GM23338 (cell line): ENCODE results near the gene C1QL1. TPM values are rescaled to one million over a fixed set of nuclear protein-coding genes. Genes with fewer than 3 reads are reported as not detected.

Experiments used
- ATAC-seq: fragments of 200-7000 bp; cut with Tn5 transposase; 3 replicates; pipeline ENCODE4 v1.9.1; 2020
- DNase-seq: peaks from one replicate; pipeline ENCODE4 v3.0.0-alpha.2; 2015; ENCODE audit warnings: low spot score
- H2AFZ ChIP-seq: fragments of 200-600 bp; sonication (generic); 2 replicates; pipeline ENCODE4 v1.8.0; 2016; ENCODE audit warnings: antibody characterized with exemption, mild to moderate bottlenecking, moderate library complexity
- H3F3A ChIP-seq: fragments of 200-600 bp; sonication (generic); replicated peaks from 2 replicates; pipeline ENCODE4 v1.8.0; 2017; ENCODE audit warnings: antibody characterized with exemption, mixed run types, low read depth
- H3K27ac ChIP-seq: fragments of 200-600 bp; sonication (generic); 2 replicates; pipeline ENCODE4 v1.6.1; 2016; ENCODE audit warnings: low read depth
- H3K27me3 ChIP-seq: fragments of 200-600 bp; sonication (generic); 2 replicates; pipeline ENCODE4 v1.8.0; 2016; ENCODE audit warnings: mild to moderate bottlenecking, mixed run types, moderate library complexity; ENCODE audit not compliant: insufficient read depth
- H3K36me3 ChIP-seq: fragments of 200-600 bp; sonication (generic); 2 replicates; pipeline ENCODE4 v1.8.0; 2016; ENCODE audit warnings: mild to moderate bottlenecking; ENCODE audit not compliant: insufficient read depth
- H3K4me1 ChIP-seq: fragments of 200-600 bp; sonication (generic); 2 replicates; pipeline ENCODE4 v1.8.0; 2016; ENCODE audit warnings: mild to moderate bottlenecking, moderate library complexity; ENCODE audit not compliant: insufficient read depth
- H3K4me2 ChIP-seq: fragments of 200-600 bp; sonication (generic); 2 replicates; pipeline ENCODE4 v1.7.1; 2017; ENCODE audit warnings: mixed run types
- H3K4me3 ChIP-seq: fragments of 200-600 bp; sonication (generic); 2 replicates; pipeline ENCODE4 v1.6.1; 2016; ENCODE audit warnings: mixed run types
- H3K79me2 ChIP-seq: fragments of 200-600 bp; sonication (generic); replicated peaks from 2 replicates; pipeline ENCODE4 v1.8.0; 2017; ENCODE audit warnings: mild to moderate bottlenecking; ENCODE audit not compliant: insufficient read depth
- H3K9me2 ChIP-seq: fragments of 200-600 bp; sonication (generic); 2 replicates; pipeline ENCODE4 v1.8.0; 2017; ENCODE audit not compliant: insufficient read depth
- H4K20me1 ChIP-seq: fragments of 200-600 bp; sonication (generic); replicated peaks from 2 replicates; pipeline ENCODE4 v1.8.0; 2017; ENCODE audit warnings: mild to moderate bottlenecking; ENCODE audit not compliant: insufficient read depth
- H3K27ac Mint-ChIP-seq: 2 replicates; pipeline ENCODE4 v1.8.0; 2020; ENCODE audit warnings: inconsistent platforms, mild to moderate bottlenecking, moderate library complexity, mixed read lengths
- H3K27me3 Mint-ChIP-seq: 3 replicates; pipeline ENCODE4 v1.8.0; 2022; ENCODE audit warnings: low read depth, mild to moderate bottlenecking, moderate library complexity, mixed read lengths, inconsistent platforms; ENCODE audit not compliant: insufficient read depth, poor library complexity
- H3K36me3 Mint-ChIP-seq: 3 replicates; pipeline ENCODE4 v1.8.0; 2021; ENCODE audit warnings: low read depth, mild to moderate bottlenecking, inconsistent platforms, moderate library complexity, mixed read lengths
- H3K4me1 Mint-ChIP-seq: 3 replicates; pipeline ENCODE4 v1.8.0; 2020; ENCODE audit warnings: mild to moderate bottlenecking, inconsistent platforms, mixed read lengths
- H3K4me3 Mint-ChIP-seq: 3 replicates; pipeline ENCODE4 v1.8.0; 2021; ENCODE audit warnings: moderate library complexity, mild to moderate bottlenecking, inconsistent platforms, mixed read lengths
- H3K9me3 Mint-ChIP-seq: 3 replicates; pipeline ENCODE4 v1.8.0; 2020; ENCODE audit warnings: moderate library complexity, mild to moderate bottlenecking, inconsistent platforms, mixed read lengths
- EZH2phosphoT487 ChIP-seq: fragments of 200-600 bp; sonication (generic); IDR thresholded peaks from one replicate; pipeline ENCODE4 v1.8.1; 2018; ENCODE audit warnings: antibody characterized with exemption; ENCODE audit not compliant: unreplicated experiment
- REST ChIP-seq: IDR thresholded peaks from one replicate; pipeline ENCODE4 v1.6.1; 2018; ENCODE audit warnings: antibody characterized with exemption; ENCODE audit not compliant: unreplicated experiment
- ZNF114 ChIP-seq: fragments of 250-450 bp; sonication (Bioruptor Pico); IDR thresholded peaks from 2 replicates; pipeline ENCODE4 v1.5.0; 2020; ENCODE audit warnings: mild to moderate bottlenecking, moderate library complexity
- polyA plus RNA-seq: library from polyadenylated mRNA; unstranded; fragments of >200 nt; fragmentation: Nextera tagmentation; extraction: Ambion mirVana; gene quantifications from 2 replicates; pipeline ENCODE4 v1.2.1, GENCODE V29; 2016
- total RNA-seq: library from RNA; depleted of rRNA; stranded (reverse); fragments of >200 nt; shearing (Covaris generic); gene quantifications from 2 replicates; pipeline ENCODE4 v1.2.3, GENCODE V29; 2014
- TF ChIP-seq, protein P1 (sequence below): IDR thresholded peaks from 2 replicates; pipeline ENCODE4 v1.6.1; 2016; ENCODE audit warnings: antibody characterized with exemption

Gene C1QL1
- total and polyA plus RNA-seq, 2 experiments from 2014 or later, result 4.3 to 14.4 TPM

- no peak for TF ChIP-seq ZNF114 (CRISPR knock-in tag)
- ATAC-seq, result no peak
- no peak for DNase-seq
- no peak overlapping the region for H2AFZ ChIP-seq
- H3K4me3 ChIP-seq, result no peak overlapping the region
- H3K4me1 ChIP-seq, result peaks cover 12% of the 10 kb centered on the region; the same call in 1 of the 2 replicates
- H3F3A ChIP-seq, result 0 out of 2 replicates have a peak, but pooled peaks cover 23% of the 10 kb centered on the region
- H3K27me3 Mint-ChIP-seq, result peaks cover 21% of the 10 kb centered on the region
- peaks cover 37% of the 10 kb centered on the region for H3K4me1 Mint-ChIP-seq
- no peaks in the 10 kb centered on the region for H4K20me1 ChIP-seq
- peak overlapping the region; percentile 69; the same call in 1 of the 2 replicates for H3K27ac ChIP-seq
- no peak overlapping the region for H3K4me2 ChIP-seq
- peaks cover 39% of the 10 kb centered on the region for H3K36me3 Mint-ChIP-seq
- H3K9me2 ChIP-seq, result no peaks in the 10 kb centered on the region
- peak overlapping the region; percentile 4; the same call in 1 of the 2 replicates for H3K27ac Mint-ChIP-seq
- no peaks in the 10 kb centered on the region for H3K9me3 Mint-ChIP-seq
- H3K4me3 Mint-ChIP-seq, result no peak overlapping the region
- peaks cover 11% of the 10 kb centered on the region; the same call in 1 of the 2 replicates for H3K36me3 ChIP-seq
- no peaks in the 10 kb centered on the region for H3K27me3 ChIP-seq
- H3K79me2 ChIP-seq, result no peaks in the 10 kb centered on the region
Measured at GRCh38 chr17:44924107-44924544, 44.0 kb downstream of the C1QL1 start.

- Histone ChIP-seq H3K4me2 (no peak overlapping the region), H3K4me1 (peaks cover 12% of the 10 kb centered on the region; the same call in 1 of the 2 replicates), H3K27ac (no peak overlapping the region), H2AFZ (no peak overlapping the region), H3K36me3 (peaks cover 10% of the 10 kb centered on the region; the same call in 1 of the 2 replicates), H3K9me2 (no peaks in the 10 kb centered on the region), H3K27me3 (no peaks in the 10 kb centered on the region), H3K4me3 (no peak overlapping the region), H3K79me2 (no peaks in the 10 kb centered on the region), H3F3A (0 out of 2 replicates have a peak, but pooled peaks cover 23% of the 10 kb centered on the region), H4K20me1 (no peaks in the 10 kb centered on the region)
- TF ChIP-seq, protein P1, sequence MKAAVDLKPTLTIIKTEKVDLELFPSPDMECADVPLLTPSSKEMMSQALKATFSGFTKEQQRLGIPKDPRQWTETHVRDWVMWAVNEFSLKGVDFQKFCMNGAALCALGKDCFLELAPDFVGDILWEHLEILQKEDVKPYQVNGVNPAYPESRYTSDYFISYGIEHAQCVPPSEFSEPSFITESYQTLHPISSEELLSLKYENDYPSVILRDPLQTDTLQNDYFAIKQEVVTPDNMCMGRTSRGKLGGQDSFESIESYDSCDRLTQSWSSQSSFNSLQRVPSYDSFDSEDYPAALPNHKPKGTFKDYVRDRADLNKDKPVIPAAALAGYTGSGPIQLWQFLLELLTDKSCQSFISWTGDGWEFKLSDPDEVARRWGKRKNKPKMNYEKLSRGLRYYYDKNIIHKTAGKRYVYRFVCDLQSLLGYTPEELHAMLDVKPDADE, result no peak
- TF ChIP-seq EZH2phosphoT487 (no peak), REST (no peak), ZNF114 (CRISPR knock-in tag) (no peak)
- Mint-ChIP-seq H3K4me3 (no peak overlapping the region; the same call in 2 of the 3 replicates), H3K27ac (no peak overlapping the region), H3K27me3 (peaks cover 21% of the 10 kb centered on the region), H3K9me3 (no peaks in the 10 kb centered on the region), H3K36me3 (peaks cover 29% of the 10 kb centered on the region), H3K4me1 (peaks cover 37% of the 10 kb centered on the region)
- ATAC-seq (no peak), DNase-seq (no peak)
Measured at GRCh38 chr17:44922746-44923470, 45.2 kb downstream of the C1QL1 start.
